AML-193 (cell line): ENCODE results near the gene LRCH3.
A peak's percentile ranks its signal among the peaks of the same experiment; 100 is the strongest.

Source experiments
- DNase-seq, 2 experiments: peaks; one replicate each; lab custom pipeline; 2025; lab: John Stamatoyannopoulos, UW

LRCH3 gene

GRCh38 chr3:197791892-197792647 lies 1.0 kb downstream of the LRCH3 start:
- DNase-seq = no peak

- peak; percentile 59 to 72 for DNase-seq
These were observed 2.2 kb downstream of the LRCH3 start for GRCh38 chr3:197793247-197793646.

GRCh38 chr3:197794115-197794514 lies 3.1 kb downstream of the LRCH3 start:
- no peak for DNase-seq

- peak; percentile 78 for DNase-seq
These were observed 4.1 kb downstream of the LRCH3 start for GRCh38 chr3:197795200-197795599.

GRCh38 chr3:197796087-197796486 lies 5.0 kb downstream of the LRCH3 start:
- DNase-seq = no peak

- no peak for DNase-seq
These were observed 7.8 kb downstream of the LRCH3 start for GRCh38 chr3:197798863-197799262.

GRCh38 chr3:197800379-197800778 lies 9.3 kb downstream of the LRCH3 start:
- no peak for DNase-seq

GRCh38 chr3:197801891-197802778 lies 11.1 kb downstream of the LRCH3 start:
- DNase-seq = peak; percentile 81 to 88

- DNase-seq = no peak
These were observed 11.9 kb downstream of the LRCH3 start for GRCh38 chr3:197802779-197803459.

GRCh38 chr3:197804511-197804910 lies 13.5 kb downstream of the LRCH3 start:
- no peak for DNase-seq

- no peak for DNase-seq
These were observed 17.0 kb downstream of the LRCH3 start for GRCh38 chr3:197807969-197808587.

- DNase-seq = no peak
These were observed 18.4 kb downstream of the LRCH3 start for GRCh38 chr3:197809356-197810020.

GRCh38 chr3:197810901-197811300 lies 19.8 kb downstream of the LRCH3 start:
- no peak for DNase-seq

- DNase-seq = no peak
These were observed 20.3 kb downstream of the LRCH3 start for GRCh38 chr3:197811343-197811742.

GRCh38 chr3:197814372-197814771 lies 23.3 kb downstream of the LRCH3 start:
- DNase-seq = no peak

GRCh38 chr3:197820550-197821335 lies 29.7 kb downstream of the LRCH3 start:
- DNase-seq = no peak

GRCh38 chr3:197829397-197830045 lies 38.5 kb downstream of the LRCH3 start:
- DNase-seq = no peak

- no peak for DNase-seq
These were observed 39.4 kb downstream of the LRCH3 start for GRCh38 chr3:197830308-197830966.

GRCh38 chr3:197830967-197831313 lies 39.9 kb downstream of the LRCH3 start:
- DNase-seq = no peak
